ENCODE data around the gene HNF1B. TPM values are rescaled to one million over a fixed set of nuclear protein-coding genes. Genes with fewer than 3 reads are reported as not detected.

HNF1B gene
- total and polyA plus RNA-seq, 10 of the 15 experiments (the other 5 are each of a cell fraction or from before 2014, with no cell fraction given) = 0.51 to 12.7 (median 1.9) TPM

DNA sequence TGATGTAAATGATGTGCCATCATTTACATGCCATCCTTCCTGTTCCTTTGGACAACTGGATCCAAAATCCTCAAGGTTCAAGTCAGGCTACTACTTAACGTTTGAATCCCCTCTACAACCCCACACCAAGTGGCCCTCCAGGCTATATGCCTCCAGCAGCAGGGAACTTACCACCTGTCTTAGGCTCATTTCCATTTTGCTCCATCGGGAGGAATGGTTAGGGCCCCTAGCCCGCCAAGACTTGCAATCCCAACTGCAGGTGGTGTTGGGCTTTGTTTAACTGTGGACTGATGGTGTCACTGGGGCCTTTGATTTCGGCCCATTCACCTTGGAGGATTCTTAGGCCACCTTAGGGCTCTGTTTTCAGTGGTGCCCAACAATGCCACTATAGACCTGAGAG is 9.7 kb downstream of the HNF1B start:
- no peak overlapping the region for H3K4me3 ChIP-seq
- H3K27me3 ChIP-seq (replicated peaks in 1 of 2; ENCODE audit: control insufficient read depth in 2 of 2, insufficient read depth in 2 of 2, low read length in 1 of 2) = no peaks in the 10 kb centered on the region
- H3K36me3 ChIP-seq (ENCODE audit: control insufficient read depth in 2 of 2, insufficient read depth in 2 of 2, low read length in 1 of 2) = peaks cover 0 to 21% of the 10 kb centered on the region in 2 experiments; a peak in 2 of 4 replicates
- 50% methylated on average over 4 of the region's 4 CpGs for WGBS (ENCODE audit: insufficient coverage, insufficient replicate concordance, low lambda C conversion rate, missing lambda C conversion rate)
- no peak for FAIRE-seq
- no TSS peak for BruUV-seq (replicated peaks)
- no peak overlapping the region for H3K4me2 ChIP-seq (ENCODE audit: control insufficient read depth, insufficient read depth)
- TF ChIP-seq IKZF2 (IDR thresholded peaks at IDR 0.05) (0 out of 4 replicates have a peak, but pooled peaks of 1 of the 2 experiments have one; percentile 4), HCFC1 (IDR thresholded peaks at IDR 0.05; ENCODE audit: low read length) (no peak), HSF1 (IDR thresholded peaks at IDR 0.05; ENCODE audit: low read depth, low read length) (no peak)
- TF ChIP-seq, protein P1, sequence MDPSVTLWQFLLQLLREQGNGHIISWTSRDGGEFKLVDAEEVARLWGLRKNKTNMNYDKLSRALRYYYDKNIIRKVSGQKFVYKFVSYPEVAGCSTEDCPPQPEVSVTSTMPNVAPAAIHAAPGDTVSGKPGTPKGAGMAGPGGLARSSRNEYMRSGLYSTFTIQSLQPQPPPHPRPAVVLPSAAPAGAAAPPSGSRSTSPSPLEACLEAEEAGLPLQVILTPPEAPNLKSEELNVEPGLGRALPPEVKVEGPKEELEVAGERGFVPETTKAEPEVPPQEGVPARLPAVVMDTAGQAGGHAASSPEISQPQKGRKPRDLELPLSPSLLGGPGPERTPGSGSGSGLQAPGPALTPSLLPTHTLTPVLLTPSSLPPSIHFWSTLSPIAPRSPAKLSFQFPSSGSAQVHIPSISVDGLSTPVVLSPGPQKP (IDR thresholded peaks at IDR 0.05; ENCODE audit: low read depth, low read length) = no peak
- in situ Hi-C loops (cut with MboI) (loop anchor here (10.0 kb wide), 1 partner anchor 60 kb away; no protein-coding TSS in a partner anchor), intact Hi-C loops (cut with micrococcal nuclease; ENCODE audit: unreplicated experiment) (loop anchor here (5.0 kb wide), 1 partner anchor 33 kb away; no protein-coding TSS in a partner anchor)
- ChIA-PET CTCF (interaction anchor here (0.6 to 1.9 kb wide), 2 partner anchors 43 to 57 kb away, joined by 3 to 5 read pairs; no protein-coding TSS in a partner anchor), SMC1A (ENCODE audit: uncharacterized antibody, unreplicated experiment) (interaction anchor here (1.2 to 1.3 kb wide), 2 partner anchors 15 to 32 kb away, joined by 3 to 5 read pairs; no protein-coding TSS in a partner anchor), POLR2A (interaction anchor here (1.0 to 1.2 kb wide), 2 partner anchors 19 to 24 kb away, joined by 3 to 4 read pairs; no protein-coding TSS in a partner anchor), RAD21 (ENCODE audit: unreplicated experiment) (interaction anchor here (0.9 to 2.6 kb wide), 2 partner anchors 10 to 35 kb away, joined by 3 to 8 read pairs; partner anchors contain the start of gene HNF1B)
- ATAC-seq = no peak
- H3K9me3 ChIP-seq (replicated peaks; ENCODE audit: control insufficient read depth, insufficient read depth, low read length) = no peaks in the 10 kb centered on the region
- H3K4me1 ChIP-seq (ENCODE audit: control insufficient read depth, insufficient read depth, low read length) = no peaks in the 10 kb centered on the region
- H2AFZ ChIP-seq (ENCODE audit: control insufficient read depth, low read depth, low read length) = no peak overlapping the region
- no peaks in the 10 kb centered on the region for H3K79me2 ChIP-seq (ENCODE audit: control insufficient read depth, insufficient read depth, low read length)
- H3K27ac ChIP-seq (ENCODE audit: control insufficient read depth, insufficient read depth) = no peak overlapping the region
- H4K20me1 ChIP-seq (ENCODE audit: control insufficient read depth, insufficient read depth) = no peaks in the 10 kb centered on the region
- H3K9ac ChIP-seq (ENCODE audit: control insufficient read depth, insufficient read depth, low read length) = no peak overlapping the region
- no peak for DNase-seq (ENCODE audit: low read depth, low spot score)
